Glomerular visceral epithelial cell (primary cell): ENCODE measurements around the gene TMEM237.
"Not testable (repeated sequence)": the region's sequence is repeated elsewhere in the genome, so short reads cannot be mapped to it uniquely, and the experiment has no call there.

Source experiments
- DNase-seq: peaks from one replicate; pipeline ENCODE4 v3.0.0-alpha.2; 2016; ENCODE audit errors: extremely low spot score

TMEM237 gene, protein sequence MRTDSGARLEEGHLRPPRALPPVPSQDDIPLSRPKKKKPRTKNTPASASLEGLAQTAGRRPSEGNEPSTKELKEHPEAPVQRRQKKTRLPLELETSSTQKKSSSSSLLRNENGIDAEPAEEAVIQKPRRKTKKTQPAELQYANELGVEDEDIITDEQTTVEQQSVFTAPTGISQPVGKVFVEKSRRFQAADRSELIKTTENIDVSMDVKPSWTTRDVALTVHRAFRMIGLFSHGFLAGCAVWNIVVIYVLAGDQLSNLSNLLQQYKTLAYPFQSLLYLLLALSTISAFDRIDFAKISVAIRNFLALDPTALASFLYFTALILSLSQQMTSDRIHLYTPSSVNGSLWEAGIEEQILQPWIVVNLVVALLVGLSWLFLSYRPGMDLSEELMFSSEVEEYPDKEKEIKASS

GRCh38 chr2:201643216-201643890 is at the start of gene TMEM237:
TMEM237 (minus strand) TSS chr2:201643503; CDS start chr2:201643400, 103 bp downstream.
- DNase-seq = peak; percentile 55

- DNase-seq = no peak
Observed at GRCh38 chr2:201685156-201685555, 41.9 kb upstream of the TMEM237 start.

DNA sequence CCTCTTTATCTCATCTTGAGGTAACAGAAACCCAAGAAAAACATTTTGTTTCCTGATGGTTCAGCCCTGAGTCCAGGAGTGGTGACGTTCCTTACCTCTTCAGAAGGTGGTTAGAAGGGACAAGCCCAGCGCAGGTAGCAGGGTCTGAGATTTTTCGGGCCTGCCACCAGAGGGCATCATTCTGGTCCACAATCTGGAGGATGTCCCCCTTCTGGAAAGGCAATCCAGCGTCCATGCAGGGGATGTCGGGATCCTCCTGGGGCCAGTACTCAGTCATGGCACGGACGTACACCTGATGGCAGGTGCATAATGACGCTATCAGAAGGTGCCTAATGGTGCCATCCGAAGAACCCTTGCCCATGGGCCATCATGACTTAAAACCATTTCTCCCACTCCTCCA is 37.4 kb upstream of the TMEM237 start:
- DNase-seq = no peak

DNA sequence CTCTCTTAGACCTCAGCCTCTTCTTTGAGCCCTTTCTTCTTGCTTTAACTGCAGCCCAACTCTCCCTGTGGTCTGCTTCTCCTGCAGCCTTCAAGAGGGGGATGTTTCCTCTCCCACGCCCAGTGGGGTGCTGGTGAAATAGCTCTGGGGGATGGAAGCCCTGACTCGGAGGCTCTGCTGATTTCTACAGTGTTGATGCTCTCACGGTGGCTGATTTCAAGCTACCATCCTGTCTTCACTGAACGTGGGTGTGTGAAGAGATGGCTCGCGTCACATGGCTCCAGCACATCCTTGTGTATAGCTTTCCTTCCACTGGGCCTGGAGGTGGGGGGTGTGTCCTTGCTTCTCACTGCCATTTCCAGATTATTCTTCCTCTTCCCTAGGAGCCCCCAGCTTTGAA is 35.1 kb upstream of the TMEM237 start:
- DNase-seq = no peak

DNA sequence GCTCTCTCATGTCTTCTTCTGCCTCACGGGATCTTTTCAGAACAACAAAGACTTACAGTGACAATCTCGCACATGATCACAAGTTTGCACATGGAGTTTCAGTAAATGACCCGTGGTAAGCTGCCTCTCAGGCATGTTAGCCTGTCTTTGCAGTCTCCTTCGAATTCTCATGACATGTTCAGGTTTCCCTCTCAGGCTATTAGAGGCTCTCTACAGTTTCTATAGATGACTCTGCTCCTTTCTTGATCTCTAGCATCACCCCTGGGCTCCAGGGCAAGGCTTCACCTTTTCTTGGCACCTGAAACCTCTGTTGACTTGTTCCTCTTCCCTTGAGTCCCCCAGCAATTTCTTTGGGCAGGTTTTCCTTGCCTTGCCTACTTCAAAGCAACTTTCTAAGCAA is 32.2 kb upstream of the TMEM237 start:
- no peak for DNase-seq

GRCh38 chr2:201674794-201675193 is 31.5 kb upstream of the TMEM237 start:
- DNase-seq = no peak

DNA sequence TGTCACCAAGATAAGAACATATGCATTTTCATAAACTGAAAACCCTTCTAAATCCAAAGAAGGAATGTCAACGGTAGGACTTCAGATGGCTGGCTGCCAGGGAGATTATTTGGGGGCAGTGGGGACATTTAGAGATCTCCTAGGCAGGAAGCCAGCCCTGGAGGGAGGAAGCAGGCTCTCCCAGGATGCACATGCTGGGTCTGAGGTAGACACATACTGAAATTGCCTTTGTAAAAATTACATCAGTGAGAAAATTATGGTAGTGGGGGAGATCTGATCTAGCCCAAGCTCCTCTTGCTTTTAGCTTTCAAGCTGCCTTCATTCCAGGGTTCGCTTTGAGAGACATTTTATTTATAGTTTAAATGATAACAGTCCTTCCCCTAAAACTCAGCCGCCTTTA is 31.0 kb upstream of the TMEM237 start:
- DNase-seq = no peak

DNA sequence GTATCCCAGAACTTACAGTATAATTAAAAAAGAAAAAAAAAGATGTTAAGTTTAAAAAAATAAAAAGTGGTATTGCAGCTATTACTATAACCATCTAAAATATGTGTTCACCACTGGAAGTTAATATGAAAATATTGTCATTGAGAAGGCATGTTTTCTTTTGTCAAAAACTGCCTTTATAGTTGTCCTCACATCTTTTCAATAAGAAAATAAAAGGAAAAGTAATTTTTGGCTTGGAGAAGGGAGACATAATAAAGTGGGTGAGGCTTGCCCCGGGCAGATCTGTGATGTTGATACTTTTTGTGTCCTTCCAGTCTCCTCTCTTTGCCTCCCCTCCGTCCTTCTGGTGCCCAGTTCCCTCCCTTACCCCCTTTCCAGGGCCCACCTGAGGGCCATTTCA is 30.2 kb upstream of the TMEM237 start:
- no peak for DNase-seq

DNA sequence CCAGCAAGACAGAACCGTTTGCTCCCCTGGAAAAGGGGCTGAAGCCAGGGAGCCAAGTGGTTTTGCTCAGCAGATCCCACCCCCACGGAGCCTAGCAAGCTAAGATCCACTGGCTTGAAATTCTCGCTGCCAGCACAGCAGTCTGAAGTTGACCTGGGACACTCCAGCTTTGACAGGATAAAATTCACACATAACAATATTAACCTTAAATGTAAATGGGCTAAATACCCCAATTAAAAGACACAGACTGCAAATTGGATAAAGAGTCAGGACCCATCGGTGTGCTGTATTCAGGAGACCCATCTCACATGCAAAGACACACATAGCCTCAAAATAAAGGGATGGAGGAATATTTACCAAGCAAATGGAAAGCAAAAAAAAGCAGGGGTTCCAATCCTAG is 27.9 kb upstream of the TMEM237 start:
- DNase-seq = not testable (repeated sequence)

DNA sequence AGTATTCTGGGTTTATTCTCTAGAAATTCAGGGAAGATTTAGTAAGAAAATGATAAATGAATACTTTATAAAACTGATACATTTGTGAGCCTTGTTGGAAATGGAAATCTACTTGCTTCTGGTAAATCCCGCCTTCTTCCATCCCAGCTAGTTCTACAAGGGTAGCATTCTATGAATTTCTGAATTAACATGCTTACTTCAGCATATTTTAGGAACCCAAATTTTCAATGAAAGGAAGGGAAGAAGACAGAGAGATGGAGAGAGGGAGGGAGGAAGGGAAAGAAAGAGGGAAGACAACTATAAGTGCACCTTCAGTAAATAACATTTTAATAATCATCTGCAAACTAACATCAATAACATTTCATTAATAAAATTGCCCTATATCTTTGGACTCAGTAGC is 26.6 kb upstream of the TMEM237 start:
- DNase-seq = no peak

GRCh38 chr2:201668402-201668910 is 25.2 kb upstream of the TMEM237 start:
- DNase-seq = no peak

DNA sequence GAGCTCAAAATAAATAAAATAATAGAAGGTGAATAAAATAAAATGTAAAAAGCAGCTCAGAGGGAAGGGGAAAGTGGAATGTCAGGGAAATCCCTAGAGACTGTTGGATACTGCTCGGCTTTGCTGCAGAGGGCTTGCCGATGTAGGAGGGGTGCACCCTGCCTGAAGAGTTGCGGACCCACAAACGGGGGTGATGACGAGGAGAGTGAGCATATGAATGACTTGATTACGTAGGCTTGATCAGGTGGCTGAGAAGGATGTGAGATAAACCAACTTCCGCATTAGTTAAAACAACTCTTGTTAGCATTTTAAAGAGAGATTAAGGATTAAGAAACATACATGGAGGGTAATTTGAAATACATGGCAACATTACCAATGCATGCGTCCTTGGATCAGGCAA is 21.0 kb upstream of the TMEM237 start:
- DNase-seq = no peak

DNA sequence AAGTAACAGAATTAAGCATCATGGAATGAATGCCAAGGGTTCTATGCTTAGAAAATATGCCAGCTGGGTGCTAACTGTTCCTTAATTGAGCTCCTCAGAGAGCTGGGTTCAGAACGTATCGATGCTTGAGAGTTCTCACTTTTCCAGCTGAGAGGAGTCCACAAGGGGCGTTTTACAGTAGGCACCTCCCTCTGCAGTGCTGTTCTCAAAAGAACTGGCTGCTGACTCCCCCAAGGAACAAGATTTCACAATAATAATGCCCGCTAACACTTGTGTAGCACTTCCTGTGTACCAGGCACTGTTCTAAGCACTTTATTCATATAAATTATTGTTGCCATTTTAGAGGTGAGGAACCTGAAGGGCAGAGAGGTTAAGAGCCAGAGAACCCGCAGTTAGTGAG is 18.1 kb upstream of the TMEM237 start:
- DNase-seq = no peak

- DNase-seq = no peak
Observed at GRCh38 chr2:201660293-201660895, 17.1 kb upstream of the TMEM237 start.

GRCh38 chr2:201656740-201657139 is 13.4 kb upstream of the TMEM237 start:
- DNase-seq = no peak

DNA sequence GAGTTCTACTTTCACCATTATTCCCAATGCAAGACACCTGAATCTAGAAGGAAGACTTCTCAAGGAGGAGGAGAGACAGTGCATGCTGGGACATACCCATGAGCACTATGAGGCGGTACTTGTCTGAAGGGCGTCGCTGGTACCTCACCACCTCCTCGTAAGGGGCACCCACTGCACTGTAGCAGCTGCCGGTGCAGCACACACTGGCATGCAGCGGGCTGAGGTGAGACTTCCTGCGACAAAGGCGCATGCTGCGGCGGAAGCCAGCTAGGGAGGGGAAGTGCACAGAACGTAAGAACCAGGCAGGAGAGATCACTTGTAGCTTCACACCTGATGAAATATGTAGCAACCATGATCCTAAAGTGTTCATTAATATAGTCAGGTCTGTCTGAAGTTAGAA is 12.8 kb upstream of the TMEM237 start:
- DNase-seq = no peak

GRCh38 chr2:201654616-201655384 is 11.5 kb upstream of the TMEM237 start:
- DNase-seq = peak; percentile 66

DNA sequence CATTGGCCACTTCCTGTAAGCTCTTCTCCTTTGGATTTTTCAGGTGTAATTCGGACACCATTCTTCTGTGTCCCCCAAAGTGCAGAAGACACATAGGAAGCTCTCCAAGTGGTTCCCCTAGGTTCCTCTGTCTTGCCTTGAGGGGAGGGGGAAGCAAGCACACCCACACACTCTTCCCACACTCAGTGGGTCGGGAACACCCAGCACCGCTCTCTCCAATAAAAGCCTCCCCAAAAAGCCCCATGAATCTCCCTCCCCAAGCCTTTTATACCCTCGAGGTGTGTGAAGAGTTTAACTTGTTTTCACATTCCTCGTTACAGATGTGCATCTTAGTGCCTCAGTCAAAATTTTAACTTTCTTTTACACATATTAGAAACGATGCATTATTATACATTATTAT is 9.9 kb upstream of the TMEM237 start:
- DNase-seq = no peak

- DNase-seq = no peak
Observed at GRCh38 chr2:201649442-201649841, 6.1 kb upstream of the TMEM237 start.

DNA sequence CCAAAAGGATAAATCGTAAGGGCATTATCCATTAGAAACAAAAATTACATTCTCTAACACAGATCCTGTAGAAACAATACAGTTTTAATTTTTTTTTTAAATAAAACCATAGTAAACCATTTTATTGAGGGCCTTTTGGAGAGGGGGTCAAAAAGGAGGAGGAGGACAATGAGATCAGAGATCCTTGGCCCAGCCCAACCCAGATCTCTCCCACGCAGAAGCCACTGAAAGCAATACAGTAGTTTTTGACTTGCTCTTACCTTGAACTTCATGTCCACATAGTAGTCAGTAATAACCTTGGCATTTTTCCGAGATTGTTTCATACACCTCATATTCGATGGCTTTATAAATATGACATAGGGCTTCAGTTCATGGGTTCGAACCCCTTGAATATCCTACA is 4.1 kb upstream of the TMEM237 start:
- DNase-seq = no peak

DNA sequence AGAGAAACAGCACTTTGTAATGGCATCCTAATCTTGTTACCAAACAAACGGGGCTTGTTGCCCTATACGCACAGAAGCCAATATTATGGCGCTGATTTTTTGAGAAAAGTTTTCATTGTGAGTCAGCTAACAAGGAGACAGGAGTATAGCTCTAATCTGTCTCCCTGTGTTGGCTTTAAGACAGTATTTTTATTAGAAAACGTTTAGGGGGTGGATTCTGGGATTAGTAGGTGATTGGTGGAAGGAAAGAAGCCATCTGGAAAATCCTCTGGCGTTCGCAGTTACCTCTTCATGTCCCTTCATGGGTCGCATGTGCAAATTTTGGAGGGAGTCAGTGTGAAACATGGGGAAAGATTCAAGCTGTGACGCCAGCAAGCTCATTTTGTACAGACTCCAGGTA is 698 bp upstream of the TMEM237 start:
- no peak for DNase-seq
